HUES6 (cell line): ENCODE measurements around the gene KLHL20.

Source experiments
- H3K27ac ChIP-seq: 2 replicates; pipeline ENCODE4 v1.7.0; 2013; ENCODE audit warnings: low read depth, mild to moderate bottlenecking, low read length, inconsistent platforms
- H3K27me3 ChIP-seq: 2 replicates; pipeline ENCODE4 v1.6.1; 2013; ENCODE audit warnings: low read length; ENCODE audit not compliant: control insufficient read depth, insufficient read depth
- H3K36me3 ChIP-seq: 2 replicates; pipeline ENCODE4 v1.6.1; 2013; ENCODE audit warnings: low read length; ENCODE audit not compliant: control insufficient read depth, insufficient read depth
- H3K4me1 ChIP-seq: 2 replicates; pipeline ENCODE4 v1.6.1; 2013; ENCODE audit warnings: low read length; ENCODE audit not compliant: control insufficient read depth, insufficient read depth
- H3K4me3 ChIP-seq: 2 replicates; pipeline ENCODE4 v1.5.1; 2013; ENCODE audit warnings: low read depth, low read length
- H3K9ac ChIP-seq: one replicate; pipeline ENCODE4 v1.6.1; 2013; ENCODE audit warnings: mild to moderate bottlenecking, low read length
- H3K9me3 ChIP-seq: 2 replicates; pipeline ENCODE4 v1.6.1; 2013; ENCODE audit warnings: low read depth, low read length; ENCODE audit not compliant: control insufficient read depth, insufficient read depth

Gene KLHL20

GRCh38 chr1:173832748-173833147, 118.0 kb downstream of the KLHL20 start:
- Histone ChIP-seq H3K36me3 (peaks cover 59% of the 10 kb centered on the region), H3K27ac (no peak overlapping the region), H3K27me3 (no peaks in the 10 kb centered on the region), H3K9ac (no peak overlapping the region), H3K4me3 (no peak overlapping the region), H3K9me3 (no peaks in the 10 kb centered on the region), H3K4me1 (no peaks in the 10 kb centered on the region)
